ENCODE results near the gene DYNC2I2. TPM values are rescaled to one million over a fixed set of nuclear protein-coding genes. Genes with fewer than 3 reads are reported as not detected.
"Not testable (repeated sequence)": the region's sequence is repeated elsewhere in the genome, so short reads cannot be mapped to it uniquely, and the experiment has no call there.

Gene DYNC2I2
- total RNA-seq, 1 donor from 2014 or later = 28.4 TPM

- DNase-seq (ENCODE audit: low spot score) (no peak), ATAC-seq (no peak)
- intact Hi-C loops (cut with DNase I) = no loop called here
Measured at GRCh38 chr9:128588581-128589233, 67.9 kb downstream of the DYNC2I2 start.

- intact Hi-C loops (cut with DNase I) = no loop called here
- DNase-seq (ENCODE audit: low spot score) = no peak
- no peak for ATAC-seq
Measured at GRCh38 chr9:128587453-128587852, 69.2 kb downstream of the DYNC2I2 start.

- intact Hi-C loops (cut with DNase I); DNase-seq (ENCODE audit: low spot score); ATAC-seq: not testable (repeated sequence)
Measured at GRCh38 chr9:128586934-128587333, 69.7 kb downstream of the DYNC2I2 start.

GRCh38 chr9:128585155-128585554 lies 71.5 kb downstream of the DYNC2I2 start:
- intact Hi-C loops (cut with DNase I); ATAC-seq; DNase-seq (ENCODE audit: low spot score): not testable (repeated sequence)

Other genes with a start within 250 kb of the DYNC2I2 start
- gene CERCAM, start 236.0 kb downstream of the DYNC2I2 start, total RNA-seq = 41.7 TPM
- 28.1 TPM for gene ODF2, start 200.8 kb downstream of the DYNC2I2 start, total RNA-seq
- gene GLE1, start 152.1 kb downstream of the DYNC2I2 start, total RNA-seq = 19.3 TPM
- gene SPTAN1, start 104.3 kb downstream of the DYNC2I2 start, total RNA-seq = 794 TPM
- gene SET, start 32.4 kb upstream of the DYNC2I2 start, total RNA-seq = 222 TPM
- 9.9 TPM for gene PKN3, start 45.7 kb upstream of the DYNC2I2 start, total RNA-seq
- 7.4 TPM for gene ZDHHC12, start 67.3 kb upstream of the DYNC2I2 start, total RNA-seq
- 40.6 TPM for gene ZER1, start 115.1 kb upstream of the DYNC2I2 start, total RNA-seq
- 23.2 TPM for gene TBC1D13, start 130.4 kb upstream of the DYNC2I2 start, total RNA-seq
- 14.1 TPM for gene ENDOG, start 161.7 kb upstream of the DYNC2I2 start, total RNA-seq
- 32.7 TPM for gene SPOUT1, start 172.9 kb upstream of the DYNC2I2 start, total RNA-seq
- 12.8 TPM for gene KYAT1, start 225.1 kb upstream of the DYNC2I2 start, total RNA-seq
- 67.2 TPM for gene LRRC8A, start 225.3 kb upstream of the DYNC2I2 start, total RNA-seq